ENCODE results near the gene PLA2G3. TPM values are rescaled to one million over a fixed set of nuclear protein-coding genes. Genes with fewer than 3 reads are reported as not detected.
"Not testable (repeated sequence)": the region's sequence is repeated elsewhere in the genome, so short reads cannot be mapped to it uniquely, and the experiment has no call there.

PLA2G3 gene
- polyA plus RNA-seq (2013, experiment 1 of 2; ENCODE audit: insufficient read length) = 0.05 TPM
- polyA plus RNA-seq (2013, experiment 2 of 2; ENCODE audit: insufficient read length) = not detected

GRCh38 chr22:31139866-31140716, at the start of gene PLA2G3:
Gene PLA2G3, minus strand, starts transcription at chr22:31140508. Its CDS starts 154 bp downstream, at chr22:31140354.
- DNase-seq = peak; percentile 32

DNA sequence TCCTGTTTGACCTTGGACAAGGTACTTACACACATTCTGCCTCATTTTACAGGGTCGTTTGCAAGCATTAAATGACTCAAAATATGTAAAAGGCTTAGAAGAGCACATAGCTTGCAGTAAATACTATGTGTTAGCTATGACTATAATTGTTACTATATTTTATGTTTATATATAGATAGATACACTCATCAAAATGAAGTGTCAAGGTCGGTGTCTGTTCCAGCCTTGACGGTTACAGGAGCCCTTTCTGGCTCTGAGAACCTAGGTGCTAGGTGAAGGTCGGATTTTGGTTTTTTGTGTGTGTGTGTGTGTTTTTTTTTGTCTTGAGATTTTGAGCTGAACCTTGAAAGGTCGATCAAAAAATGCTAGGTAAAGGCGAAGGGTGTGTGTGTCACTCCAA, 47.3 kb upstream of the PLA2G3 start:
- DNase-seq = no peak

DNA sequence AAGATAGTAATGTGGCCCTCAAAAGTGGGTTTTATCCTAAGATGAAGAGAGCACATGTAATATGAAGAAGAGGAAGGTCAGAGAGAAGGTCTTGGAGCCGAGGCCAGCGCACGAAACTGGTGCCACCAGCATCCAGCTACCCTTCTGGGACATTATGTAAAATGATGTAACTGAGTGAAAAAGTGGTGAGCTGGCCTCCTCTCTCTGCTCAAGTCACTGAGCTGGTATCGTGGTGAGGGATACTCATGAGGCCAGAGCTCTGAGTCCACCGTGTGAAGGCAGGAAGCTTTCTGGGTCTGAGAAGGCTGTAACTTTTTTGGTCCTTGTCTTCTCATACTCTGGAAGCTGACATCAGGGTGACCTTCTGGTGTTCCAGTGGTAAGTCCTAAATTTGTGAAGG, 44.7 kb upstream of the PLA2G3 start:
- peak; percentile 62 for DNase-seq

- no peak for DNase-seq
These were observed 43.7 kb upstream of the PLA2G3 start for GRCh38 chr22:31184015-31184414.

- DNase-seq = peak; percentile 58
These were observed 39.0 kb upstream of the PLA2G3 start for GRCh38 chr22:31179345-31179744.

GRCh38 chr22:31178859-31179258, 38.6 kb upstream of the PLA2G3 start:
- no peak for DNase-seq

GRCh38 chr22:31177420-31178162, 37.3 kb upstream of the PLA2G3 start:
- peak; percentile 96 for DNase-seq

GRCh38 chr22:31176923-31177322, 36.6 kb upstream of the PLA2G3 start:
- DNase-seq = no peak

GRCh38 chr22:31173386-31174145, 33.3 kb upstream of the PLA2G3 start:
- DNase-seq = peak; percentile 81

DNA sequence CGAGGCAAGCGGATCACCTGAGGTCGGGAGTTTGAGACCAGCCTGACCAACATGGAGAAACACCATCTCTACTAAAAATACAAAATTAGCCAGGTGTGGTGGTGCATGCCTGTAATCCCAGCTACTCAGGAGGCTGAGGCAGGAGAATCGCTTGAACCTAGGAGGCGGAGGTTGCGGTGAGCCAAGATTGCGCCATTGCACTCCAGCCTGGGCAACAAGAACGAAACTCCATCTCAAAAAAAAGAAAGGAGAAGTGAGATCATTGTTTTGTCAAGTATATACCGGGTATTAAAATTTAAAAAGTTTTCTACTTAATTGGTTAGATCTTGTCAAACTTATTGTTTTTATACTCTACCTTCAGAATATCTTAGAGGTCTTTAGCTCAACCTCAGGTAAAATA, 31.4 kb upstream of the PLA2G3 start:
- not testable (repeated sequence) for DNase-seq

DNA sequence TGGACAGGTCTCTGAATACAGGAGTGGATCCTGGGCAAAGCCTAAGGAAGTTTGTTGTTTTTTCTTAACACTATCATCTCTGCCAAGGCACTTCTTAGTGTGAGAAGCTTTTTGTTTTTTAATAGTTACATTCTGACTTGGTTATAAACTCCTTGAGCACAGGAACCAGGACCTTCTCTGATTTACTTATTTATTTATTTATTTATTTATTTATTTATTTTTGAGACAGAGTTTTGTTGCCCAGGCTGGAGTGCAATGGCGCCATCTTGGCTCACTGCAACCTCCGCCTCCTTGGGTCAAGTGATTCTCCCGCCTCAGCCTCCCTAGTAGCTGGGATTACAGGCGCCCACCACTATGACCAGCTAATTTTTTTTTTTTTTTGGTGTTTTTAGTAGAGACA, 30.7 kb upstream of the PLA2G3 start:
- DNase-seq = no peak

GRCh38 chr22:31162015-31162765, 21.9 kb upstream of the PLA2G3 start:
- no peak for DNase-seq

GRCh38 chr22:31161386-31161785, 21.1 kb upstream of the PLA2G3 start:
- no peak for DNase-seq

- DNase-seq = no peak
These were observed 20.1 kb upstream of the PLA2G3 start for GRCh38 chr22:31160328-31160978.

- peak; percentile 25 for DNase-seq
These were observed 15.1 kb upstream of the PLA2G3 start for GRCh38 chr22:31155422-31155821.

DNA sequence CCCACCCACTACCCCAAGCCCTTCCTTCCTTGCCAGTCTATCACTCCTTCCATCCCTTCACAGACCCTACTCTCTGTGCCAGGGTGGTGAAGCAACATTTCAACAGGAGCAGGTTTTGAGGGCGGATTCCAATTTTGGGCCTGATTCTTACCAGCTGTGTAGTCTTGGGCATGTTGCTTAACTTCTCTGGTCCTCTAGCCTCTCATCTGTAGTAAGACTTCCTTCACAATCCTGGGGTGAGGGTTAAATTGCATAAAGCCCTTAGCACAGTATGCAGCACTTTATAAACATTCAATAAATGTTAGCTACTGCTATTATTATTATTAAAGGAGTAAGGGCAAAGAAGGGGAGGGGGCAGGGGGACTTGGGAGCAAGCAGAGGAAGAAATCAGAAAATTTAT, 14.7 kb upstream of the PLA2G3 start:
- DNase-seq = no peak

- no peak for DNase-seq
These were observed 13.0 kb upstream of the PLA2G3 start for GRCh38 chr22:31153357-31153756.

DNA sequence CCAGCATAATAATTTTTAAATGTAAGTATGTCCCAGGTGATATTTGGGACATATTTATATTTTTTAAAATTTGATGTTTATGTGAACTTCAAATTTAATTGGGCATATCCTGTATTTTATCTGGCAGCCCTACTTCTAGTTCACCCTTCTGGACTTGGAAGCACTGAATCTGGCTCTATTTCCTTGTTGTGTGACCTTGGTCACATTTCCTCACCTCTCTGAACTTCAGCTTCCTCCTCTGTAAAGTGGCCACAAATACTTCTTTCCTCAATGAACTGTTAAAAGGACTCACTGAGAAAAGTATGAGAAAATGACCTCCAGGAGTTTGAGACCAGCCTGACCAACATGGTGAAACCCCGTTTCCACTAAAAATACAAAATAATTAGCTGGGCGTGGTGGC, 11.6 kb upstream of the PLA2G3 start:
- no peak for DNase-seq

- no peak for DNase-seq
These were observed 10.3 kb upstream of the PLA2G3 start for GRCh38 chr22:31150615-31151014.

GRCh38 chr22:31148953-31149627, 8.8 kb upstream of the PLA2G3 start:
- peak; percentile 73 for DNase-seq

- no peak for DNase-seq
These were observed 8.2 kb upstream of the PLA2G3 start for GRCh38 chr22:31148488-31148887.

Data from fibroblast of skin of abdomen (primary cell).